A549 (cell line): ENCODE data around the gene SHROOM4.

ENCODE experiments used
- BCL3 ChIP-seq: fragments of >200 bp; sonication (Bioruptor Twin); formaldehyde crosslinking; IDR thresholded peaks from 3 replicates; pipeline ENCODE4 v1.6.1; 2016
- CEBPB ChIP-seq, 2 experiments: fragments of >200 bp in 1 of 2; sonication (Bioruptor Twin) in 1 of 2; formaldehyde crosslinking in 1 of 2; IDR thresholded peaks; 2 replicates each; pipeline ENCODE4 v1.6.1; 2012 to 2016
- EHMT2 ChIP-seq: fragments of 200-600 bp; sonication (generic); IDR thresholded peaks from 2 replicates; pipeline ENCODE4 v1.6.1; 2016; ENCODE audit warnings: antibody characterized with exemption, low read depth, mild to moderate bottlenecking, moderate library complexity
- HEYL ChIP-seq: fragments of 250-450 bp; sonication (Bioruptor Pico); IDR thresholded peaks from 2 replicates; pipeline ENCODE4 v1.8.0; 2021; ENCODE audit warnings: mild to moderate bottlenecking, moderate library complexity
- MAZ ChIP-seq: fragments of 150-350 bp; IDR thresholded peaks from 2 replicates; pipeline ENCODE4 v1.6.1; 2014; ENCODE audit warnings: antibody characterized with exemption, low read depth, low read length, borderline replicate concordance
- TF ChIP-seq, protein P1 (sequence below): fragments of >200 bp; sonication (Bioruptor Twin); formaldehyde crosslinking; IDR thresholded peaks from 3 replicates; pipeline ENCODE4 v1.5.1; 2016

GRCh38 chrX:50691820-50692219, 122.2 kb downstream of the SHROOM4 start:
- TF ChIP-seq, protein P1, sequence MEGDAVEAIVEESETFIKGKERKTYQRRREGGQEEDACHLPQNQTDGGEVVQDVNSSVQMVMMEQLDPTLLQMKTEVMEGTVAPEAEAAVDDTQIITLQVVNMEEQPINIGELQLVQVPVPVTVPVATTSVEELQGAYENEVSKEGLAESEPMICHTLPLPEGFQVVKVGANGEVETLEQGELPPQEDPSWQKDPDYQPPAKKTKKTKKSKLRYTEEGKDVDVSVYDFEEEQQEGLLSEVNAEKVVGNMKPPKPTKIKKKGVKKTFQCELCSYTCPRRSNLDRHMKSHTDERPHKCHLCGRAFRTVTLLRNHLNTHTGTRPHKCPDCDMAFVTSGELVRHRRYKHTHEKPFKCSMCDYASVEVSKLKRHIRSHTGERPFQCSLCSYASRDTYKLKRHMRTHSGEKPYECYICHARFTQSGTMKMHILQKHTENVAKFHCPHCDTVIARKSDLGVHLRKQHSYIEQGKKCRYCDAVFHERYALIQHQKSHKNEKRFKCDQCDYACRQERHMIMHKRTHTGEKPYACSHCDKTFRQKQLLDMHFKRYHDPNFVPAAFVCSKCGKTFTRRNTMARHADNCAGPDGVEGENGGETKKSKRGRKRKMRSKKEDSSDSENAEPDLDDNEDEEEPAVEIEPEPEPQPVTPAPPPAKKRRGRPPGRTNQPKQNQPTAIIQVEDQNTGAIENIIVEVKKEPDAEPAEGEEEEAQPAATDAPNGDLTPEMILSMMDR = peak; percentile 51
- no peak for TF ChIP-seq EHMT2
- TF ChIP-seq MAZ = no peak
- no peak for TF ChIP-seq CEBPB (IDR thresholded peaks at IDR 0.05)
- no peak for TF ChIP-seq HEYL (CRISPR knock-in tag)
- TF ChIP-seq BCL3 = no peak
